DOHH2 (cell line): ENCODE results near the gene ANKRD29.

Experiments used
- H3F3A ChIP-seq: fragments of 200-600 bp; sonication (generic), shearing (Covaris generic); 2 replicates; pipeline ENCODE4 v1.6.0; 2016; ENCODE audit warnings: antibody characterized with exemption, mild to moderate bottlenecking; ENCODE audit not compliant: control insufficient read depth, insufficient read depth
- H3K27ac ChIP-seq: fragments of 200-600 bp; sonication (generic); 2 replicates; pipeline ENCODE4 v1.5.1; 2014; ENCODE audit warnings: low read depth, mild to moderate bottlenecking, low read length, moderate library complexity
- H3K27me3 ChIP-seq: fragments of 200-600 bp; sonication (generic); 2 replicates; pipeline ENCODE4 v1.6.1; 2014; ENCODE audit warnings: mild to moderate bottlenecking, low read length, mixed read lengths; ENCODE audit not compliant: control insufficient read depth
- H3K36me3 ChIP-seq: fragments of 200-600 bp; sonication (generic); 2 replicates; pipeline ENCODE4 v1.6.1; 2014; ENCODE audit warnings: mild to moderate bottlenecking, low read length, moderate library complexity, mixed read lengths; ENCODE audit not compliant: control insufficient read depth
- H3K4me1 ChIP-seq: fragments of 200-600 bp; sonication (generic); 2 replicates; pipeline ENCODE4 v1.6.1; 2014; ENCODE audit warnings: mild to moderate bottlenecking, low read length, mixed read lengths; ENCODE audit not compliant: control insufficient read depth
- H3K4me2 ChIP-seq: fragments of 200-600 bp; sonication (generic); 2 replicates; pipeline ENCODE4 v1.6.0; 2014; ENCODE audit warnings: mild to moderate bottlenecking, low read length, moderate library complexity
- H3K4me3 ChIP-seq: fragments of 200-600 bp; sonication (generic); 2 replicates; pipeline ENCODE4 v1.5.1; 2014; ENCODE audit warnings: mild to moderate bottlenecking, low read length, mixed read lengths
- H3K79me2 ChIP-seq: fragments of 200-600 bp; sonication (generic); 2 replicates; pipeline ENCODE4 v1.6.1; 2014; ENCODE audit warnings: mild to moderate bottlenecking, low read length, mixed read lengths; ENCODE audit not compliant: control insufficient read depth
- H3K9me2 ChIP-seq: fragments of 200-600 bp; sonication (generic); replicated peaks from 2 replicates; pipeline ENCODE4 v1.6.1; 2014; ENCODE audit warnings: mild to moderate bottlenecking, low read length, mixed read lengths; ENCODE audit not compliant: control insufficient read depth
- H3K9me3 ChIP-seq: fragments of 200-600 bp; sonication (generic); 2 replicates; pipeline ENCODE4 v1.6.1; 2014; ENCODE audit warnings: antibody characterized with exemption, low read length, mixed read lengths; ENCODE audit not compliant: control insufficient read depth, insufficient read depth
- H4K20me1 ChIP-seq: fragments of 200-600 bp; sonication (generic); 2 replicates; pipeline ENCODE4 v1.6.0; 2014; ENCODE audit warnings: low read depth, mild to moderate bottlenecking, antibody characterized with exemption, low read length, moderate library complexity; ENCODE audit not compliant: control insufficient read depth, insufficient read depth
- EZH2phosphoT487 ChIP-seq: fragments of 200-600 bp; sonication (generic); IDR thresholded peaks from 2 replicates; pipeline ENCODE4 v1.6.1; 2017; ENCODE audit warnings: borderline replicate concordance, mild to moderate bottlenecking, antibody characterized with exemption, low read length, moderate library complexity, mixed read lengths
- TF ChIP-seq, protein P1 (sequence below): fragments of 200-600 bp; sonication (generic); IDR thresholded peaks from one replicate; pipeline ENCODE4 v1.5.1; 2014; ENCODE audit warnings: antibody characterized with exemption, mild to moderate bottlenecking, low read depth, low read length; ENCODE audit not compliant: poor library complexity, severe bottlenecking

Gene ANKRD29

DNA sequence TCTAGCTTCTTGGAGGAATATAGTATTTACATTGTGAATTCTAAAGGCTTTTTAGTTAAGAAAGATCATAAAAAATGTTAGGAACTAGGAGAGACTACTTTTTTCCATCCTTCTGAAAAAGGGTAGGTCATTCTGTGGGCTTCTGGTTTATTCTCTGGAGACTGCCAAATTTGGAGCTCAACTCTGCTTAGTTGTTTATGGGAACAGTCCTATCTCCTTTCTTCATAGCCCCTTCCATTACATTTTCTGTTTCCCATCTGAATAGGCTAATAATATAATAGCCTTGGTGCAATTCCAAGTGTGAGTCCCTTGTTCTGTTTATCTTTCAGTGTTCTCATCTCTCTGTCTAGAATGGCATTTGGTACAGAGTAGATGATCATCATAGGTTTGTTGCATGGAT, 42.1 kb upstream of the ANKRD29 start:
- no peaks in the 10 kb centered on the region for H3K9me2 ChIP-seq
- H3K9me3 ChIP-seq: no peaks in the 10 kb centered on the region
- H3F3A ChIP-seq: no peaks in the 10 kb centered on the region
- H3K4me1 ChIP-seq: no peaks in the 10 kb centered on the region
- H3K27ac ChIP-seq: no peak overlapping the region
- no peak overlapping the region for H3K4me2 ChIP-seq
- no peaks in the 10 kb centered on the region for H3K36me3 ChIP-seq
- H4K20me1 ChIP-seq: no peaks in the 10 kb centered on the region
- peaks cover 10% of the 10 kb centered on the region for H3K27me3 ChIP-seq
- H3K79me2 ChIP-seq: no peaks in the 10 kb centered on the region
- TF ChIP-seq, protein P1, sequence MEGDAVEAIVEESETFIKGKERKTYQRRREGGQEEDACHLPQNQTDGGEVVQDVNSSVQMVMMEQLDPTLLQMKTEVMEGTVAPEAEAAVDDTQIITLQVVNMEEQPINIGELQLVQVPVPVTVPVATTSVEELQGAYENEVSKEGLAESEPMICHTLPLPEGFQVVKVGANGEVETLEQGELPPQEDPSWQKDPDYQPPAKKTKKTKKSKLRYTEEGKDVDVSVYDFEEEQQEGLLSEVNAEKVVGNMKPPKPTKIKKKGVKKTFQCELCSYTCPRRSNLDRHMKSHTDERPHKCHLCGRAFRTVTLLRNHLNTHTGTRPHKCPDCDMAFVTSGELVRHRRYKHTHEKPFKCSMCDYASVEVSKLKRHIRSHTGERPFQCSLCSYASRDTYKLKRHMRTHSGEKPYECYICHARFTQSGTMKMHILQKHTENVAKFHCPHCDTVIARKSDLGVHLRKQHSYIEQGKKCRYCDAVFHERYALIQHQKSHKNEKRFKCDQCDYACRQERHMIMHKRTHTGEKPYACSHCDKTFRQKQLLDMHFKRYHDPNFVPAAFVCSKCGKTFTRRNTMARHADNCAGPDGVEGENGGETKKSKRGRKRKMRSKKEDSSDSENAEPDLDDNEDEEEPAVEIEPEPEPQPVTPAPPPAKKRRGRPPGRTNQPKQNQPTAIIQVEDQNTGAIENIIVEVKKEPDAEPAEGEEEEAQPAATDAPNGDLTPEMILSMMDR: no peak
- no peak for TF ChIP-seq EZH2phosphoT487
- no peak overlapping the region for H3K4me3 ChIP-seq

GRCh38 chr18:23703987-23704384, 41.3 kb upstream of the ANKRD29 start:
- Histone ChIP-seq H3K9me3 (no peaks in the 10 kb centered on the region), H3K4me2 (no peak overlapping the region), H3K9me2 (no peaks in the 10 kb centered on the region), H4K20me1 (no peaks in the 10 kb centered on the region), H3K27ac (no peak overlapping the region), H3K4me3 (no peak overlapping the region), H3K36me3 (no peaks in the 10 kb centered on the region), H3K4me1 (no peaks in the 10 kb centered on the region), H3K79me2 (no peaks in the 10 kb centered on the region), H3K27me3 (peaks cover 10% of the 10 kb centered on the region), H3F3A (no peaks in the 10 kb centered on the region)
- no peak for TF ChIP-seq EZH2phosphoT487
- TF ChIP-seq, protein P1: no peak

DNA sequence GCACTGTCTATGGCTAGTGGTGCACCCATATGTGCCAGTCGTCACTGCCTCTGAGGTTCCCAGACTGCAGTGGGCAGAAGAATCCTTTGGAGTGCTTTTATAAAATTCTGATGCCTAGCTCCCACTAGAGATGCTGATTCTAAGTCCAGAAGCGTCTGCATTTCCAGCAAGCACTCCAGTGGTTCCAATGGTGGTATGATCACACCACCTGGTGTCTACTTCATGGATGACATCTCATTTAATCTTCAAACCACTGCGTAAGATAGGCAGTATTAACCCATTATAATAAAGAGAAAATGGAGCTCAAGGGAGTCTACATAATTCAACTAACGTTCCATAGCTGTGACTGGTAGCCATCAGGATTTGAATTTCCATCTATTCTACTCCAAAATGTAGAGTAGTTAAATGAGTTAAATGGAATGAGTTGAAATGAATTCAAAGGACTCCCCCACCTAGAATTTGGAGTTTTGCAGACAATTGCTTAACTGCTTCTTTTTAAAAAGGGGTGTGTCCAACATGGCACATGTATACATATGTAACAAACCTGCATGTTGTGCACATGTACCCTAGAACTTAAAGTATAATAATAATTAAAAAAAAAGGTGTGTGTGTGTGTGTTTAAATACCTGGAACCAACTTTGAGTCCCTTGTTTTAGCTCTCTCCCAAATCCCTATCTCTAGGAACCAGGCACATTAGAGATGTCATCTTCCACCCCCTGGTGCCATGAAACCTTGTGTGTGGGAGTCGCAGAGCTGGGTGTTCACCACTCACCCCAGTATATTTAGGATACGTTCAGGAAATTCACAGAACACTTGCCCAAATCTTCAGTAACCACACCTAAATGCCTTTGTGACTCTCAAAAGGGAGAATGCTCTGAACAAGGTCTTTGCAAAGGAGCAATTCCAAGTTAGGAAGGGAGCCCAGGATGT, 40.6 kb upstream of the ANKRD29 start:
- Histone ChIP-seq H3K36me3 (no peaks in the 10 kb centered on the region), H3K79me2 (no peaks in the 10 kb centered on the region), H3K4me2 (no peak overlapping the region), H3K4me3 (no peak overlapping the region), H3K9me2 (no peaks in the 10 kb centered on the region), H3K4me1 (no peaks in the 10 kb centered on the region), H3K27ac (no peak overlapping the region), H3K9me3 (no peaks in the 10 kb centered on the region), H3K27me3 (peaks cover 10% of the 10 kb centered on the region), H3F3A (no peaks in the 10 kb centered on the region), H4K20me1 (no peaks in the 10 kb centered on the region)
- no peak for TF ChIP-seq EZH2phosphoT487
- TF ChIP-seq, protein P1: peak; percentile 39
